Stimulated activated CD4-positive, alpha-beta T cell treated with anti-CD3 and anti-CD28 coated beads, Interleukin-2, amount 100 ng/mL, for 48 hours (primary cell): ENCODE results near the gene OASL.
"Not testable (repeated sequence)": the region's sequence is repeated elsewhere in the genome, so short reads cannot be mapped to it uniquely, and the experiment has no call there.

Experiments
- DNase-seq, 2 donors: peaks; one replicate each; pipeline ENCODE4 v3.0.0-alpha.2; 2020

Gene OASL, protein sequence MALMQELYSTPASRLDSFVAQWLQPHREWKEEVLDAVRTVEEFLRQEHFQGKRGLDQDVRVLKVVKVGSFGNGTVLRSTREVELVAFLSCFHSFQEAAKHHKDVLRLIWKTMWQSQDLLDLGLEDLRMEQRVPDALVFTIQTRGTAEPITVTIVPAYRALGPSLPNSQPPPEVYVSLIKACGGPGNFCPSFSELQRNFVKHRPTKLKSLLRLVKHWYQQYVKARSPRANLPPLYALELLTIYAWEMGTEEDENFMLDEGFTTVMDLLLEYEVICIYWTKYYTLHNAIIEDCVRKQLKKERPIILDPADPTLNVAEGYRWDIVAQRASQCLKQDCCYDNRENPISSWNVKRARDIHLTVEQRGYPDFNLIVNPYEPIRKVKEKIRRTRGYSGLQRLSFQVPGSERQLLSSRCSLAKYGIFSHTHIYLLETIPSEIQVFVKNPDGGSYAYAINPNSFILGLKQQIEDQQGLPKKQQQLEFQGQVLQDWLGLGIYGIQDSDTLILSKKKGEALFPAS

DNA sequence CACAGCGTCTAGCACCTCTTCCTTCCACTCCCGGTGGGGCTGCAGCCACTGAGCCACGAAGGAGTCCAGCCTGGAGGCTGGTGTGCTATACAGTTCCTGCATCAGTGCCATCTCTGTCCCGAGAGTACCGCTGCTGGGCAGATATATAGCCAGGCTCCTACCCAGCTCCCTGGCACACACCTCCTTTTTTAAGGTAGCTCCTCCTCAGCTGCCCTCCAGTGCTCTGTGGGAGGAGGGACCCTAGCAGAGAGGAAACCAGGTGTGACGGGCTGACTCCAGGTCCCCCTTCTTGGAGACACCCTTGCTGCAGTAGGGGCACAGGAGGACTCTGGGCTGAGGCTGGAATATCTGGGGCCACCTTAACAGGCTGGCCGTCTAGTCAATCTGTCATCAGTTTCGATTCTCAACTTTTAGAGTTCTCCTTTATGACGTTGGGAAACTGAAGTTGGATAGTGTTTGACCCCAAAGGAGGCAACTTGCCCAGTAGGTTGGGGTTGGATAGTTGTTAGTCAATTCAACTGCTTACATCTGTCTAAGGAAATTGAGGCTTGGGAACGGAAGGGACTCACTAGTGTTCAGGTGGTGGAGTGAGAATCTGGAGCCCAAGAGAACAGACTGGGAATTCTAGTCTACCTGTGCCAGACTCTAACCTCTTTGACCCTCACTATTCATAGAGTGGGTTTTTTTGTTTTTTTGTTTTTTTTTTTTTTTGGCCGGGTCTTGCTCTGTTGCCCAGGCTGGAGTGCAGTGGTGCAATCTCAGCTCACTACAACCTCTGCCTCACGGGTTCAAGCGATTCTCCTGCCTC lies at the start of gene OASL:
OASL (minus strand) TSS at position 386 of the 808 bp plus-strand sequence; CDS start at position 111, 275 bp downstream.
- DNase-seq: peak in 1 of 2 donors; percentile 35

GRCh38 chr12:121088195-121088585 lies 49.1 kb upstream of the OASL start:
- no peak for DNase-seq

DNA sequence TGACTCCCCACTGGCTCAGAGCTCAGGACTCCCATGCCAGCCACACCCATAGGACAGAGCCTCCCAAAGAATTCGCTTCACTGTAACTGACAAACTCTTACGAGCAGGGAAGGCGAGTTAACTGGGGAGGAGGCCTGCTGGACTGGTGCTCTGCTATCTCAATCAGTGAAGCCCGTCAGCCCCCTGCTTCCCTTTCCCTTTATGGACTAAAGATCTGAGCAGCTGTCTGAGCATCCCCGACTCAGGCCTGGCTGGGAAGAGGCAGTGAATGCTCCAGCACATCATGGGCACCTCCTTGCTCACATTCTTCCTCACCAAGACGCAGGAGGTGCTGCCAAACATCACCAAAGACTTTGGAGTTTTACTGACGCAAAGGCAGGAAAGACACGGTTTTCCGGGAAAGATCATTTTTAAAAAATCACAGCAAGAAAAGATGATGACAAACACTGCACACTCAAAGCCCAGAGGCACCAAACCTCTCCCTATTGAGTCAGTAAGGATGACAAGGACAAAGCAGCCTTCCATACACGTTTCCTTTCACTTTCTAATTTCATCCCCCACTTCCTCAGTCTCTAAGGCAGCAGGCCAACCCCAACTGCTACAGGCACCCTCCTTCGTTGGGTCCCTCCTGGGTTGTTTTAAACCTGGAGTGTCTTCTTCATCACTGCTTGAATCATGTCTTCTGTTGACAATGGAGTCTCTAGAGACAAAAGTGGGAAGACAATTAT lies 48.6 kb upstream of the OASL start:
- DNase-seq: no peak

DNA sequence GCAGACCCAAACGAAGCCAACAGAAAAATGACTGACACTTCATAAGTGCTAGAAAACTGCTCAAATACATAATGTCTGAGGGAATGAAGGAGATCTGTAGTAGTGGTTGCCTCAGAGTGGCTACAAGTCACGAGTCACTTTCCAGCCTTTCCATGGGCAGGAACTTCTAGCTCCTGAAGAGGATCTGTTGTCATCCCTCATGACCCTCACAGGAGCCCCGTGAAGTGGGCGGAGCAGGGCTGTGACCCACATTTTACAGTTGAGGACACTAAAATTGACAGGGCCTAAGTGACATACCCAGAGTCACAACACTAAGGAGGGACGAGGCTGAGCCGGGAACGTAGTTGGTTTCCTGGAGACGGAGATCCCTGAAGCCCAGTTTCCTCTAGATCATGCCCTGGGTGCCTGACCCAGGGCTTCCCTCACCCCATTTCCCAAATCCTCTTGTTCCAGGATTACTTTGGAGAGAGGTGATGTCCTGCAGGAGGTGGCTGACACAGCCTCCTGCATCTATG lies 47.8 kb upstream of the OASL start:
- DNase-seq: no peak

DNA sequence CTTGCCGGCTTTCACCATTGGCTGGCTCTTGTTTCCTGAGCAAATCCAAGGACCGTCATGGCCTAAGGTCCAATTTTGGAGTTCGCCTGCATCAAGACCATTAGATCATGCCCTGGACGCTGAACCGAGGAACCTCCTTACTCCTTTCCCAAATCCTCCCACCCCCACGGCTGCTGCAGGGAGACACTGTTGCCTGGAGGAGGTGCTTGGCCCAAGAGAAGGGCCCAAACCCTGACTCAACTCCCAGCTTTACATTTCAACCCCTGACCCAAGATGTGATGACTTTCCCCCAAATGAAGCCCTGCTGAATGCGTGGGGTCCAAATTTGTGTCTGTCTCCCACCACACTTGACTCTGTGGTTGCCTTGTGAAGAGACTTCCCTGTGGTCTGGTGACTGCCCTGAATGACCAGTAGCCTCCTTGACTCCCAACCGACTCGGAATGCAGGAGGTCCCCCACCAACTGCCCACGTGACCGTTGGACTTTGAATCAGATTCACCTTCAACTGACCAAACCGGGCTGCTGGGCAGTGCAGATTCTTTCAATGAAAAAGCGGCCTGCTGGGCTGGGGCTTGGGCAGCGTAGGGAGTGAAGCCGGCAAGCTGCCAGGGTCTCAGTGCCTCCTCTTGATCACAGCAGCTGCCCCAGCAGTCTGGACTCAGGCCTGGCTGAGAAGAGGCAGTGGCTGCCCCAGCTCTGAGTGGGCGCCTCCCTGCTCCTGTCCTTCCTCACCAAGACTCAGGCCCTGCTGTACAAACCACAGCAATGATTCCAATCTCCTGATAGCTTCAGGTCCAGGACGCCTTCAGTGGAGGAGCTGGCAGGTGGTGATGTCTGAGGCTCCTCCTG lies 46.7 kb upstream of the OASL start:
- no peak for DNase-seq

DNA sequence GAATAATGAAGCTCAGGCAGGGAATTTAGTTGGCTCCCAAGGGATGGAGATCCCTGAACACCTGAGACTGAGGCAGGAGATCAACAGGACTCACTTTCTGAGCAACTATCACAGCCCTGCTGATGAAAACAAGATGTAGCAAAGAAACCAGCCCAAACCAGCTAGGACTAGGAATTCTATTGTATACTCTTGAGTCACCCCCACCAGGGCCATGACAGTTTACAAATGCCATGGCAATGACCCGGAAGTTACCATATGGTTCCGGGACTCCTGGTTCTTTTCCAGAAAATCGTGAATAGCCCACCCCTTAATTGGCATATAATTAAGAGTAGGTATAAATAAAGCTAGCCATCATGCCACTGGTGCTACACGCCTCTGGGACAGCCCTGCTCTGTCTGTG lies 46.0 kb upstream of the OASL start:
- no peak for DNase-seq

GRCh38 chr12:121084229-121084628 lies 45.2 kb upstream of the OASL start:
- DNase-seq: no peak

GRCh38 chr12:121080909-121081308 lies 41.9 kb upstream of the OASL start:
- DNase-seq: no peak

DNA sequence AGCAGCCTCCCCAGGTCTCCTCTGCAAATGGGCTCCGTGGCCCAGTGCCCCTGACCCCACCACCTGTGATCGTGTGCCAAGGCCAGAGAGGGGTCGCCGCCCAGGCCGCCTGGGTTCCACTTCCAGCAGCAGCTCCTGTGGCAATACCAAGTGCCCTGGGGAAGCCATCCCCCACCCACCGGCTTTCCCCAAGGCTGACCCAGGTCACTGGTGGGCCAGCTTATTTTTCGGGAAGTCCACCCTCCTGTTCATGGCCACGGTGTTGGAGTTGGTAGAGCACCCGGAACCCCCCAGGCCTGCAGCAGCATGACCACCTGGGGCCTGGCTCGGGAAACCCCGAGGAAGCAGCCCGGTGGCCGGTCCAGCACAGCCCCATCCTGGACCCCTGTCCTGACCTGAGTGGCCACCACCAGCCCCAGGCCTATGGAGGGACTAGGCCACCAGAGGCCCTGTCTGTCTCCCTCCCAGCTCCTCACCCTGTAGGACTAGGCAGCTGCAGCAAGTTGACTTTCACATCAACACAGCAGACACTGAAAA lies 40.8 kb upstream of the OASL start:
- no peak for DNase-seq

- DNase-seq: not testable (repeated sequence)
Observed at GRCh38 chr12:121077440-121077839, 38.4 kb upstream of the OASL start.

- DNase-seq: not testable (repeated sequence)
Observed at GRCh38 chr12:121075911-121076310, 36.9 kb upstream of the OASL start.

GRCh38 chr12:121072147-121072546 lies 33.1 kb upstream of the OASL start:
- no peak for DNase-seq

DNA sequence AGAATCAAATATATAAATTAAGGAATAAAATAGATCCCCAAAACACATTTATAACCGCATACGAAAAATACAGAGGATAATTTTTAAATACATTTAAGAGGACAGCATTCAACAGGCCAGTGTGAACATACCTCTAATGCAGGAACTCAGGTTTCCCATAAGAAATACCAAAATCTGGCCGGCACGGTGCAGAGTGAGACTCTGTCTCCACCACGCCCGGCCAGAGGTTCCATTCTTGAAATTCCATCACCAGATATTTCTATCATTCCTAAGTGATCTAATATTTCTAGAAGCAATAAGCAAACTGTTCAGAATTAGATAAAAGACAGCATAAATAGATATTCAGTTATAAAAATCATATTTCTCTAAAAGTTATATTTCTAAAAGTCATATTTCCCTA lies 30.2 kb upstream of the OASL start:
- no peak for DNase-seq

- no peak for DNase-seq
Observed at GRCh38 chr12:121065345-121065744, 26.3 kb upstream of the OASL start.

- not testable (repeated sequence) for DNase-seq
Observed at GRCh38 chr12:121064586-121064985, 25.5 kb upstream of the OASL start.

- DNase-seq: no peak
Observed at GRCh38 chr12:121064116-121064515, 25.1 kb upstream of the OASL start.

DNA sequence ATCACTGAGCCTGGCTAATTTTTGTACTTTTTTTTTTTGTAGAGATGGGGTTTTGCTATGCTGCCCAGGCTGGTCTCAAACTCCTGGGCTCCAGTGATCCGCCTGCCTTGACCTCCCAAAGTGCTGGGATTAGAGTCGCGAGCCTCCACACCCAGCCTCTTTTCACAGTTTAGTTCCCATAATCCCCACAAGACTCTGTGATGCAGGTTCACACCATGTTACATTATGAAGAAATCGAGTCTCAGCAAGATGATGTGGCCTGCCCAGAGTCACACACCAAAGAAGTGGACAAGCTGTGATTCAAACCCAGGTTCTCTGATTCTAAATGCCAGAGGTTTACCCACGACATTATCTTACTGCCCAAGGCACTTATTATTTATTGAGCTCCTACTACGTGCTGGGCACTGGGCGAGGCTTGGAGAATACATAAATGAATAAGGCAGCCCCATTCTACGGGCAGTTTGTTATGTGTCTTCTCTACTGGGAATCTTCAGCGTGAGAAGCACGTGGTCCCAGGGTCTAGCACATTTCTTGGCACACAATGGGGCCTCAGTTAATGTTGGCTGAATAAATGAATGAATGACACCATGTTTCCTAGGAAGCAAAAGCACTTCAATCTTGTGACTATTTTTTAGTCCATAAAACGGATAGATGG lies 23.5 kb upstream of the OASL start:
- no peak for DNase-seq

- no peak for DNase-seq
Observed at GRCh38 chr12:121061831-121062230, 22.8 kb upstream of the OASL start.

DNA sequence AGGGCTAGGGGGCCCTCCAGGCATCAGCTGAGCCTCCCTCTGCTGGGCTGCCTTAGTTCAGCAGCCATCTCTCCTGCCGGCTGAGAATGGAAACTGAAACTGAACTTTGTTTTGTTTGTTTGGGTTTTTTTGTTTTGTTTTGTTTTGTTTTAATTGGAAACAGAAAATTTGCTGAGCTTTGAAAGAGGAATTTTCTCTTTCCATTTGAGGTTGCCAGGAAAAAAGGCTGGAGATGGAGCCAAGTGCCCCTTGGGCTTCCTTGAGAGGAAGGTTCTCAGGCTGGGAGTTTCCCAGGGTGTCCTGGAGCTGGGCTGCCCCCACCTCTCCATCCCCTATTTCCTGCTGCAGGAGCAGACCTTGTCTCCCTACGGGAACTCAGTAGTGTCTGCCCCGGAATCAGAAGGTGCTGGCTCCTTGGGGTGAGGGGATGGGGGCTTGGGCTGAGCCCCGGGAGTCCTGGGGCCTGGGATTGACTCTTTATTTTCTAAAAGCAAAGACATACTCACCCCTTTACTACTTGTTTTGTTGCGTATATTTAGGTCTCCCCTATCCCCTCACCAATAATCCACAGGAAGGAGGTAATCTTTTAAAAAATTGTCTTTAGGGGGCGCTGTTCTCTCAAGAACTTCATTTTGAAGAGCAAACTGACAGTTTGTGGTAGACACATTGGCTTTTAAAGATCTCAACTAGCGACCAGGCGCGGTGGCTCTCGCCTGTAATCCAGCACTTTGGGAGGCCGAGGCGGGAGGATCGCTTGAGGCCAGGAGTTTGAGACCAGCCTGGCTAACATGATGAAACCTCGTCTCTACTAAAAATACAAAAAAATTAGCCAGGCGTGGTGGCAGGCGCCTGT lies 21.3 kb upstream of the OASL start:
- DNase-seq: no peak
